GM10266 (cell line): ENCODE measurements around the gene ZNF853.

Experiments used
- DNase-seq: peaks from one replicate; pipeline ENCODE4 v3.0.0; 2012; ENCODE audit errors: extremely low spot score
- CTCF ChIP-seq: IDR thresholded peaks from 2 replicates; pipeline ENCODE4 v1.5.1; 2012; ENCODE audit warnings: mild to moderate bottlenecking, low read depth; ENCODE audit not compliant: control insufficient read depth, insufficient read depth; ENCODE audit errors: missing control alignments

Gene ZNF853

DNA sequence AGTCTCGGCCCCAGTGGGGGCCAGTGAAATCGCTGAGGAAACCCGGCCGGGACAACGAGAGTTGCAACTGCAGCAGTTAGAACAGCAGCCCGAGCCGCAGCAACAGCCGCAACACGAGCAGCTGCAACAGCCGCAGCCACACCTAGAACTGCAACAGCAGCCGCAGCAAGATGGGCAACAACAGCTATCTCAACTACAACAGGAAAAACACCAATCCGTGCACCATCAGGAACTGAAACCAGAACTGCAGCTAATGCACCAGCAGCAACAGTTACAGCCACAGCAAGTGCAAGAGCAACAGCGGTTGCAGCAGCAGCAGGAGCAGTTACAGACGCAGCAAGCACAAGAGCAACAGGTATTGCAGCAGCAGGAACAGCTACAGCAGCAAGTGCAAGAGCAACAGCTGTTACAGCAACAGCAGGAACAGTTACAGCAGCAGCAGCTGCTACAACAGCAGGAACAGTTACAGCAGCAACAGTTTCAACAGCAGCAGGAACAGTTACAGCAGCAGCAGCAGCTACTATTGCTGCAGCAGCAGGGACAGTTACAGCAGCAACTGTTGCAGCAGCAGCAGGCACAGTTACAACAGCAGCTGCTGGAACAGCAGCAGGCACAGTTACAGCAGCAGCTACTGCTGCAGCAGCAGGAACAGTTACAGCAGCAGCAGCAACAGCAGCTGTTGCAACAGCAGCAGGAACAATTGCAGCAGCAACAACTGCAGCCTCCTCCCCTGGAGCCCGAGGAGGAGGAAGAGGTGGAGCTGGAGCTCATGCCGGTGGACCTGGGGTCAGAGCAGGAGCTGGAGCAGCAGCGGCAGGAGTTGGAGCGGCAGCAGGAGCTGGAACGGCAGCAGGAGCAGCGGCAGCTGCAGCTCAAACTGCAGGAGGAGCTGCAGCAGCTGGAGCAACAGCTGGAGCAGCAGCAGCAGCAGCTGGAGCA is 6.1 kb downstream of the ZNF853 start:
- no peak for TF ChIP-seq CTCF
- no peak for DNase-seq

GRCh38 chr7:6622134-6622710 is 6.8 kb downstream of the ZNF853 start:
- no peak for DNase-seq
- TF ChIP-seq CTCF: no peak

DNA sequence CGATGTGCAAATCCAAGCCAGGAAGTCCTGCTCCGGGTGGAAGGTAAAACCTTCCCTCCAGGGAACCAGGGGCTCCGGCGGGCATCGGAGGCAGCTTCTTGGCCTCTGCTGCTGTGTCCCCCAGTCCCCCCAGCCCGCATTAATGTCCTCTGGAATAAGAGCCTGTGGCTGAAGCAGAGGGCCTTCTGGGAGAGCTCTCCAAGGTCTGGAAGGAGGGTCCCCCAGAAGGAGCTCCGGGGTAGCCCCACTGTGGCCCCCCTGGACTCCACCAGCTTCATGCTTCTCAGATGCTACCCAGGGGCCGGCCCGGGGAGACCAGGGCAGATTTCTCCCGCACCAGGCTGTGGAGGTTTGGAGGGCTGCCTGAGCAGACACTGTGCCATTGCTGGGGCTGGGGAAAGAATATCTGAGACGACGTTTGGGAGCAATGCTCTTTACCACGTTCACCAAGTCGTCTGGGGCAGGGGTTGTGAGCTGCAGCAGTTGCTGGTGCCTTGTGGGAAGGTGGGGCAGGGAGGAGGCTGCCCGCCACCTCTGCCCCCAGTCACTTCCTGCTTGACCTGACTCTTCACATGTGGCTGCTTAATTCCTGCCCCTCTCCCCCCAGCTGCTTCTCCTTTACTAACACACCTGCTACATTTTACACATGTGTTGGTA is 8.3 kb downstream of the ZNF853 start:
- no peak for TF ChIP-seq CTCF
- DNase-seq: no peak

DNA sequence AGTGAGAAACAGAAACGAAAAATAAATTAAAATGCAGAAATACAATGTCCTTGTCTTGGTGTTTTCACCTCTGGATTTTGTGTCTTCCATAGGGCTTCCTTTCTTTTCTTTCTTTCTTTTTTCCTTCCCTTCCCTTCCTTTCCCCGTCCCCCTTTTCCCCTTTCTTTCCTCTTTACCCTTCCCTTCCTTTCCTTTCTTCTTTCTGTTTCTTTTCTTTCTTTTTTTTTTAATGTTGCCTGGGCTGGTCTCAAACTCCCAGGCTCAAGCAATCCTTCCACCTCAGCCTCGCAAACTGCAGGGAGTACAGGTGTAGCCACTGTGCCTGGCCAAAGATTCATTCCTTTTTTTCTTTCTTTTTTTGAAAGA is 8.8 kb downstream of the ZNF853 start:
- no peak for TF ChIP-seq CTCF

GRCh38 chr7:6628045-6628444 is 12.6 kb downstream of the ZNF853 start:
- TF ChIP-seq CTCF: no peak
- no peak for DNase-seq

More for the DNA sequence above, 8.8 kb downstream of the ZNF853 start:
- DNase-seq: no peak

- no peak for TF ChIP-seq CTCF
- DNase-seq: no peak
Observed at GRCh38 chr7:6630007-6630849, 14.8 kb downstream of the ZNF853 start.
